HT-29 (cell line): ENCODE measurements around the gene SF3B6. TPM values are rescaled to one million over a fixed set of nuclear protein-coding genes. Genes with fewer than 3 reads are reported as not detected.
"Not testable (repeated sequence)": the region's sequence is repeated elsewhere in the genome, so short reads cannot be mapped to it uniquely, and the experiment has no call there.

Experiments
- DNase-seq: peaks from one replicate; pipeline ENCODE4 v3.0.0-alpha.2; 2015; ENCODE audit warnings: low spot score
- total RNA-seq: library from RNA; depleted of rRNA; stranded (reverse); fragments of >200 nt; shearing (Covaris generic); gene quantifications from 2 replicates; pipeline ENCODE4 v1.2.3, GENCODE V29; 2014

SF3B6 gene
- total RNA-seq, 1 experiment from 2014 or later: 112 TPM

- DNase-seq: not testable (repeated sequence)
Measured at GRCh38 chr2:24095171-24095677, 19.1 kb upstream of the SF3B6 start.

- not testable (repeated sequence) for DNase-seq
Measured at GRCh38 chr2:24093270-24093669, 17.1 kb upstream of the SF3B6 start.

- DNase-seq: no peak
Measured at GRCh38 chr2:24088821-24089359, 12.8 kb upstream of the SF3B6 start.

- no peak for DNase-seq
Measured at GRCh38 chr2:24087032-24087431, 10.9 kb upstream of the SF3B6 start.

GRCh38 chr2:24086241-24086640, 10.1 kb upstream of the SF3B6 start:
- DNase-seq: no peak

- no peak for DNase-seq
Measured at GRCh38 chr2:24085200-24085489, 9.0 kb upstream of the SF3B6 start.

GRCh38 chr2:24084386-24085199, 8.5 kb upstream of the SF3B6 start, which contains the start of gene TP53I3:
Gene TP53I3 (minus strand): TSS chr2:24084834. CDS start chr2:24084326, 508 bp downstream.
- DNase-seq: peak; percentile 93

GRCh38 chr2:24083567-24084385, 7.7 kb upstream of the SF3B6 start:
- DNase-seq: peak; percentile 88

GRCh38 chr2:24082787-24083566, 6.9 kb upstream of the SF3B6 start:
- DNase-seq: no peak

GRCh38 chr2:24080701-24081100, 4.6 kb upstream of the SF3B6 start:
- no peak for DNase-seq

GRCh38 chr2:24077879-24078278, 1.8 kb upstream of the SF3B6 start:
- no peak for DNase-seq

GRCh38 chr2:24077535-24077877, 1.4 kb upstream of the SF3B6 start:
- DNase-seq: no peak

GRCh38 chr2:24076849-24077534, 866 bp upstream of the SF3B6 start:
- peak; percentile 59 for DNase-seq

GRCh38 chr2:24075259-24075658, 867 bp downstream of the SF3B6 start:
- no peak for DNase-seq

GRCh38 chr2:24073816-24074215, 2.3 kb downstream of the SF3B6 start:
- no peak for DNase-seq

- no peak for DNase-seq
Measured at GRCh38 chr2:24072259-24072658, 3.9 kb downstream of the SF3B6 start.

GRCh38 chr2:24065341-24065740, 10.8 kb downstream of the SF3B6 start:
- DNase-seq: no peak

- DNase-seq: no peak
Measured at GRCh38 chr2:24058564-24059271, 17.4 kb downstream of the SF3B6 start.

- DNase-seq: no peak
Measured at GRCh38 chr2:24055750-24056149, 20.4 kb downstream of the SF3B6 start.

GRCh38 chr2:24054366-24055010, 21.6 kb downstream of the SF3B6 start:
- no peak for DNase-seq
